Measurements from ENCODE around the gene CMKLR1. TPM values are rescaled to one million over a fixed set of nuclear protein-coding genes. Genes with fewer than 3 reads are reported as not detected.

CMKLR1 gene
- polyA plus RNA-seq, 3 donors = 7.5 to 11.6 (median 7.9) TPM

GRCh38 chr12:108289350-108290161, 49.6 kb downstream of the CMKLR1 start:
- H3K36me3 Mint-ChIP-seq = peaks cover 12 to 13% of the 10 kb centered on the region in 2 donors
- no peak overlapping the region for H2AFZ ChIP-seq (ENCODE audit: insufficient read depth, low read depth, low read length, poor library complexity, severe bottlenecking)
- H3K27ac Mint-ChIP-seq = no peak overlapping the region
- intact Hi-C loops (cut with micrococcal nuclease) = no loop called here
- H3K4me1 ChIP-seq (ENCODE audit: control insufficient read depth in 1 of 2, insufficient read depth in 2 of 2, low read length in 2 of 2) = peaks cover 5 to 7% of the 10 kb centered on the region in 2 donors
- no peak for TF ChIP-seq CTCF (IDR thresholded peaks at IDR 0.05)
- peaks cover 3 to 6% (median 4%) of the 10 kb centered on the region in 7 donors for H3K9me3 Mint-ChIP-seq
- no peak overlapping the region for H3K4me3 Mint-ChIP-seq
- no peaks in the 10 kb centered on the region for H3K79me2 ChIP-seq (ENCODE audit: insufficient read depth, low read length)
- no peak for DNase-seq
- no peak overlapping the region for H3K4me3 ChIP-seq (replicated peaks in 1 of 3; ENCODE audit: low read depth in 2 of 3, low read length in 3 of 3)
- peaks cover 13% of the 10 kb centered on the region for H3K4me1 Mint-ChIP-seq
- H3K27ac ChIP-seq (ENCODE audit: low read depth in 1 of 2, low read length in 2 of 2) = no peak overlapping the region
- peaks cover 5% of the 10 kb centered on the region for H4K20me1 ChIP-seq (ENCODE audit: insufficient read depth, low read length)
- WGBS (ENCODE audit: insufficient coverage) = no CpG with 5 or more reads among the region's 11 CpGs
- H3K4me2 ChIP-seq (replicated peaks; ENCODE audit: extremely low read depth, low read length, poor library complexity, severe bottlenecking) = no peak overlapping the region
- H3K27me3 Mint-ChIP-seq (ENCODE audit: low read depth in 3 of 3) = peaks cover 9 to 22% (median 11%) of the 10 kb centered on the region in 3 donors
- H3K9ac ChIP-seq (ENCODE audit: insufficient read depth, low read length, poor library complexity, severe bottlenecking) = no peak overlapping the region
- no peaks in the 10 kb centered on the region for H3K9me3 ChIP-seq (replicated peaks in 1 of 2; ENCODE audit: control insufficient read depth in 1 of 2, insufficient read depth in 1 of 2, low read length in 2 of 2)
- peaks cover 0 to 2% of the 10 kb centered on the region in 2 donors for H3K27me3 ChIP-seq (ENCODE audit: control insufficient read depth in 2 of 2, insufficient read depth in 2 of 2, low read length in 2 of 2)
- peaks cover 20 to 24% of the 10 kb centered on the region in 2 donors for H3K36me3 ChIP-seq (replicated peaks in 1 of 2; ENCODE audit: control insufficient read depth in 1 of 2, insufficient read depth in 2 of 2, low read length in 2 of 2)

- no peak overlapping the region for H2AFZ ChIP-seq (ENCODE audit: insufficient read depth, low read depth, low read length, poor library complexity, severe bottlenecking)
- no peak overlapping the region for H3K4me2 ChIP-seq (replicated peaks; ENCODE audit: extremely low read depth, low read length, poor library complexity, severe bottlenecking)
- no peak overlapping the region for H3K4me3 ChIP-seq (replicated peaks in 1 of 3; ENCODE audit: low read depth in 2 of 3, low read length in 3 of 3)
- no peaks in the 10 kb centered on the region for H3K79me2 ChIP-seq (ENCODE audit: insufficient read depth, low read length)
- intact Hi-C loops (cut with micrococcal nuclease) = no loop called here
- no peaks in the 10 kb centered on the region for H3K27me3 ChIP-seq (ENCODE audit: control insufficient read depth in 2 of 2, insufficient read depth in 2 of 2, low read length in 2 of 2)
- TF ChIP-seq CTCF (IDR thresholded peaks at IDR 0.05) = no peak
- H3K4me1 ChIP-seq (ENCODE audit: control insufficient read depth in 1 of 2, insufficient read depth in 2 of 2, low read length in 2 of 2) = peaks cover 24 to 26% of the 10 kb centered on the region in 2 donors
- peaks cover 1 to 5% (median 3%) of the 10 kb centered on the region in 7 donors for H3K9me3 Mint-ChIP-seq
- peaks cover 5% of the 10 kb centered on the region for H4K20me1 ChIP-seq (ENCODE audit: insufficient read depth, low read length)
- H3K4me1 Mint-ChIP-seq = peaks cover 27% of the 10 kb centered on the region
- no peak overlapping the region for H3K27ac ChIP-seq (ENCODE audit: low read depth in 1 of 2, low read length in 2 of 2)
- peaks cover 14 to 19% of the 10 kb centered on the region in 2 donors for H3K36me3 ChIP-seq (replicated peaks in 1 of 2; ENCODE audit: control insufficient read depth in 1 of 2, insufficient read depth in 2 of 2, low read length in 2 of 2)
- 100% methylated on average over 3 of the region's 3 CpGs for WGBS (ENCODE audit: insufficient coverage)
- no peaks in the 10 kb centered on the region for H3K9me3 ChIP-seq (replicated peaks in 1 of 2; ENCODE audit: control insufficient read depth in 1 of 2, insufficient read depth in 1 of 2, low read length in 2 of 2)
- H3K27ac Mint-ChIP-seq = no peak overlapping the region
- no peak overlapping the region for H3K4me3 Mint-ChIP-seq
- H3K36me3 Mint-ChIP-seq = peaks cover 6% of the 10 kb centered on the region in 2 donors
- no peak for DNase-seq
- H3K27me3 Mint-ChIP-seq (ENCODE audit: low read depth in 3 of 3) = peaks cover 6 to 18% (median 12%) of the 10 kb centered on the region in 3 donors
- no peak overlapping the region for H3K9ac ChIP-seq (ENCODE audit: insufficient read depth, low read length, poor library complexity, severe bottlenecking)
Observed at GRCh38 chr12:108287227-108287626, 51.9 kb downstream of the CMKLR1 start.
